ENCODE measurements around the gene HGFAC. TPM values are rescaled to one million over a fixed set of nuclear protein-coding genes. Genes with fewer than 3 reads are reported as not detected.

The HGFAC gene
- total and polyA plus RNA-seq, 2 experiments from 2014 or later: 0.87 to 1.7 TPM

DNA sequence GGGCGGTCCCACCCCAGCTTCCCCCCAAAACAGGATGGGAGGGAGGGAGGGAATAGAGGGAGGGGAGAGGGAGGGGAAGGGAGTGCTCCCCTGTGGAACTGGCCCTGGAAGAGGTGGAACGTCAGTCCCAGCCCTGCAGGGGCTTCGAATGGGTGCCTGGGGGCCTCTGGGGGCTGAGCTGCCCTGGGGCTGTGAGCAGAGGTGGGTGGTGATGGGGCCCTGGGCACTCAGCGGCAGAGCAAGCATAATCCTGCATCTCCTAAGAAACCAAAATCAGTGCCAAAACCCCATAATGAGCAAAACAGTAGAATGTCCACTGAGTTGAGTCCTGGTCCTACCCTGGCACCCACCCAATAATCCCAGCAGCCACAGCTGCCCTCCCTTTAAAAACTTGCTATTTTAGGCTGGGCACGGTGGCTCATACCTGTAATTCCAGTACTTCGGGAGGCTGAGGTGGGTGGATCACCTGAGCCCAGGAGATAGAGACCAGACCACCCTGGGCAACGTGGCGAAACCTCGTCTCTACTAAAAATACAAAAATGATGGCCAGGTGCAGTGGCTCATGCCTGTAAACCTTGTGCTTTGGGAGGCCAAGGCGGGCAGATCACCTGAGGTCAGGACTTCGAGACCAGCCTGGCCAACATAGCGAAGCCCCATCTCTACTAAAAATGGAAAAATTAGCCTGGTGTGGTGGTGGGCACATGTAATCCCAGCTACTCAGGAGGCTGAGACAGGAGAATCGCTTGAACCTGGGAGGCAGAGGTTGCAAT, 32.4 kb downstream of the HGFAC start:
- Histone ChIP-seq H3K9me2 (replicated peaks; ENCODE audit: insufficient read depth) (no peaks in the 10 kb centered on the region), H3K4me1 (ENCODE audit: insufficient read depth) (no peaks in the 10 kb centered on the region), H2AFZ (no peak overlapping the region), H3K79me2 (no peaks in the 10 kb centered on the region), H3K36me3 (replicated peaks; ENCODE audit: insufficient read depth, low read depth) (no peaks in the 10 kb centered on the region), H3K4me2 (no peak overlapping the region), H3K4me3 (no peak overlapping the region), H3K27ac (no peak overlapping the region), H3K9me3 (ENCODE audit: low read depth) (no peaks in the 10 kb centered on the region), H4K20me1 (ENCODE audit: insufficient read depth, poor library complexity, severe bottlenecking) (no peaks in the 10 kb centered on the region), H3K27me3 (peaks cover 9% of the 10 kb centered on the region)
- no peak for DNase-seq (ENCODE audit: low spot score)
- WGBS (ENCODE audit: low lambda C conversion rate, missing lambda C conversion rate): 84% methylated on average over 10 of the region's 13 CpGs
- TF ChIP-seq EZH2phosphoT487 (IDR thresholded peaks at IDR 0.05; ENCODE audit: low read depth, severe bottlenecking, unreplicated experiment) (no peak), EZH2 (IDR thresholded peaks at IDR 0.05; ENCODE audit: borderline replicate concordance) (no peak)
- TF ChIP-seq, protein P1, sequence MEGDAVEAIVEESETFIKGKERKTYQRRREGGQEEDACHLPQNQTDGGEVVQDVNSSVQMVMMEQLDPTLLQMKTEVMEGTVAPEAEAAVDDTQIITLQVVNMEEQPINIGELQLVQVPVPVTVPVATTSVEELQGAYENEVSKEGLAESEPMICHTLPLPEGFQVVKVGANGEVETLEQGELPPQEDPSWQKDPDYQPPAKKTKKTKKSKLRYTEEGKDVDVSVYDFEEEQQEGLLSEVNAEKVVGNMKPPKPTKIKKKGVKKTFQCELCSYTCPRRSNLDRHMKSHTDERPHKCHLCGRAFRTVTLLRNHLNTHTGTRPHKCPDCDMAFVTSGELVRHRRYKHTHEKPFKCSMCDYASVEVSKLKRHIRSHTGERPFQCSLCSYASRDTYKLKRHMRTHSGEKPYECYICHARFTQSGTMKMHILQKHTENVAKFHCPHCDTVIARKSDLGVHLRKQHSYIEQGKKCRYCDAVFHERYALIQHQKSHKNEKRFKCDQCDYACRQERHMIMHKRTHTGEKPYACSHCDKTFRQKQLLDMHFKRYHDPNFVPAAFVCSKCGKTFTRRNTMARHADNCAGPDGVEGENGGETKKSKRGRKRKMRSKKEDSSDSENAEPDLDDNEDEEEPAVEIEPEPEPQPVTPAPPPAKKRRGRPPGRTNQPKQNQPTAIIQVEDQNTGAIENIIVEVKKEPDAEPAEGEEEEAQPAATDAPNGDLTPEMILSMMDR (IDR thresholded peaks at IDR 0.05; ENCODE audit: poor library complexity): no peak

DNA sequence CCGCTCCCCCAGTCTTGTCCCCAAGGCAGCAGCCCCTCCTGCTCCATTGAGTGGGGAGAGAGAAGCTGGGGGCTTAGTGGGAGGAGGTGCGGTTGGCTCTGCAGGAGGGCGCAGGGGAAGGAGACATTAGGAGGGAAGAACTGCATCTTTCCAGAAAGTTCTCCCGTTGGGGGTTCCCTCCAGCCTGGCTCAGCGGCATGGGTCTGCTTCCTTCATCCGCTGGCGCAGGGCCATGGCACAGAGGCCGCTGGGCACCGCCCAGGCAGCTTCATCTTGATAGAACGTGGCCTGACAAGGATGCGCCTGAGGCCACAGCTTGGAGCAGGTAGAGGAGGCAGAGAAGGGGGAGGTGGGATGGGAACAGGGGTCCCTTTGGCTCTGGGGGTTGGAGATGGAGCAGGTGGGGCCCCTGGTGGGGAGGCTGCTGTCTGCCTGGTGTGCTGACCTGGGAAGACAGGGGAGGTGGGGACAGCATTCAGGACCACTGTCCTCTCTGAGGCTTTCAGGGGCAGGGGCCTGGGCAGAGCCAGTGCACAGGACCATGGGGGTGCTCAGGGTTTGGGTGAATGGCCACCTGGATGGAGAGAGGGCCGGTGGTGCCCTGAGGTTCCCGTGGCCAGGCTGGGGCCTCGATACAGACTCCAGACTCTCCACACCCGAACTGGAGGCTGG, 33.4 kb downstream of the HGFAC start:
- WGBS (ENCODE audit: low lambda C conversion rate, missing lambda C conversion rate): 84% methylated on average over 15 of the region's 15 CpGs
- Histone ChIP-seq H3K27ac (no peak overlapping the region), H3K27me3 (peaks cover 8% of the 10 kb centered on the region)

GRCh38 chr4:3475713-3476260, 34.0 kb downstream of the HGFAC start:
- H3K4me2 ChIP-seq: no peak overlapping the region
- no peaks in the 10 kb centered on the region for H3K9me2 ChIP-seq (replicated peaks; ENCODE audit: insufficient read depth)
- H3K9me3 ChIP-seq (ENCODE audit: low read depth): no peaks in the 10 kb centered on the region
- H3K79me2 ChIP-seq: no peaks in the 10 kb centered on the region
- H4K20me1 ChIP-seq (ENCODE audit: insufficient read depth, poor library complexity, severe bottlenecking): no peaks in the 10 kb centered on the region
- no peak for DNase-seq (ENCODE audit: low spot score)
- H2AFZ ChIP-seq: no peak overlapping the region
- 87% methylated on average over 7 of the region's 22 CpGs for WGBS (ENCODE audit: low lambda C conversion rate, missing lambda C conversion rate)
- no peaks in the 10 kb centered on the region for H3K36me3 ChIP-seq (replicated peaks; ENCODE audit: insufficient read depth, low read depth)
- peaks cover 7% of the 10 kb centered on the region for H3K27me3 ChIP-seq
- no peak overlapping the region for H3K27ac ChIP-seq
- no peaks in the 10 kb centered on the region for H3K4me1 ChIP-seq (ENCODE audit: insufficient read depth)
- TF ChIP-seq EZH2 (IDR thresholded peaks at IDR 0.05; ENCODE audit: borderline replicate concordance) (no peak), EZH2phosphoT487 (IDR thresholded peaks at IDR 0.05; ENCODE audit: low read depth, severe bottlenecking, unreplicated experiment) (no peak)
- TF ChIP-seq, protein P1 (IDR thresholded peaks at IDR 0.05; ENCODE audit: poor library complexity): no peak
- no peak overlapping the region for H3K4me3 ChIP-seq

More for the DNA sequence above, 33.4 kb downstream of the HGFAC start:
- Histone ChIP-seq H3K36me3 (replicated peaks; ENCODE audit: insufficient read depth, low read depth) (no peaks in the 10 kb centered on the region), H3K4me2 (no peak overlapping the region), H4K20me1 (ENCODE audit: insufficient read depth, poor library complexity, severe bottlenecking) (no peaks in the 10 kb centered on the region), H2AFZ (no peak overlapping the region), H3K4me1 (ENCODE audit: insufficient read depth) (no peaks in the 10 kb centered on the region), H3K9me3 (ENCODE audit: low read depth) (no peaks in the 10 kb centered on the region), H3K79me2 (no peaks in the 10 kb centered on the region), H3K9me2 (replicated peaks; ENCODE audit: insufficient read depth) (no peaks in the 10 kb centered on the region), H3K4me3 (no peak overlapping the region)
- TF ChIP-seq EZH2 (IDR thresholded peaks at IDR 0.05; ENCODE audit: borderline replicate concordance) (no peak), EZH2phosphoT487 (IDR thresholded peaks at IDR 0.05; ENCODE audit: low read depth, severe bottlenecking, unreplicated experiment) (no peak)
- TF ChIP-seq, protein P1 (IDR thresholded peaks at IDR 0.05; ENCODE audit: poor library complexity): no peak
- DNase-seq (ENCODE audit: low spot score): no peak

Measured in hepatocyte (in vitro differentiated cells).